IMR-90 (cell line): Measurements from ENCODE around the gene RAET1E.

Experiments used
- MAFK ChIP-seq: IDR thresholded peaks from 2 replicates; pipeline ENCODE4 v1.6.1; 2012; ENCODE audit warnings: low read depth, low read length, improper control_type of control experiment
- POLR2A ChIP-seq: IDR thresholded peaks from 2 replicates; pipeline ENCODE4 v1.6.1; 2012; ENCODE audit warnings: mild to moderate bottlenecking, low read depth, low read length
- RAD21 ChIP-seq: IDR thresholded peaks from 2 replicates; pipeline ENCODE4 v1.6.1; 2012; ENCODE audit warnings: low read length, improper control_type of control experiment
- RCOR1 ChIP-seq: IDR thresholded peaks from 2 replicates; pipeline ENCODE4 v1.6.1; 2012; ENCODE audit warnings: mild to moderate bottlenecking, low read length, improper control_type of control experiment; ENCODE audit not compliant: insufficient replicate concordance
- TF ChIP-seq, protein P1 (sequence below): conservative IDR thresholded peaks from 2 replicates; pipeline ENCODE4 v1.5.1; 2012; ENCODE audit warnings: mild to moderate bottlenecking, low read depth, low read length, improper control_type of control experiment
- TF ChIP-seq, protein P2 (sequence below): fragments of 150-350 bp; IDR thresholded peaks from 2 replicates; pipeline ENCODE4 v1.6.1; 2017; ENCODE audit warnings: mild to moderate bottlenecking, antibody characterized with exemption, low read length, low read depth

DNA sequence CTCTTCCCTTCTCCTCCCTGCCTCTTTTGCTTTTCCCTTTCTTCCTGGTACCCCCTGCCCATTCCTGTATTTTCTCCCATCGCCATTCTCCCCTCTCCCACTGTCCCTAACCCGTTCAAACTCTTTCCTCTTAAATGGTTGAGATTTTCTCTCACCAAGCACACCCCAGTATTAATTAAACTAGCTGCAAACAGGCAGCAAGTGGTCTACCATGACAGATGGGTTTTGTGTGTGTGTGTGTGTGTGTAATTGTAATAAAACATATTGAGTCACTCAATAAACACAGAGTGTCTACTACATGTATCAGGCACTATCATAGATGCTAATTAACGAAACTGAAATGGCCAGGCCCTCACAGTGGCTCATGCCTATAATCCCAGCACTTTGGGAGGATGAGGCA, 6.7 kb downstream of the RAET1E start:
- TF ChIP-seq RAD21 (no peak), RCOR1 (no peak), POLR2A (no peak), MAFK (no peak)
- TF ChIP-seq, protein P1, sequence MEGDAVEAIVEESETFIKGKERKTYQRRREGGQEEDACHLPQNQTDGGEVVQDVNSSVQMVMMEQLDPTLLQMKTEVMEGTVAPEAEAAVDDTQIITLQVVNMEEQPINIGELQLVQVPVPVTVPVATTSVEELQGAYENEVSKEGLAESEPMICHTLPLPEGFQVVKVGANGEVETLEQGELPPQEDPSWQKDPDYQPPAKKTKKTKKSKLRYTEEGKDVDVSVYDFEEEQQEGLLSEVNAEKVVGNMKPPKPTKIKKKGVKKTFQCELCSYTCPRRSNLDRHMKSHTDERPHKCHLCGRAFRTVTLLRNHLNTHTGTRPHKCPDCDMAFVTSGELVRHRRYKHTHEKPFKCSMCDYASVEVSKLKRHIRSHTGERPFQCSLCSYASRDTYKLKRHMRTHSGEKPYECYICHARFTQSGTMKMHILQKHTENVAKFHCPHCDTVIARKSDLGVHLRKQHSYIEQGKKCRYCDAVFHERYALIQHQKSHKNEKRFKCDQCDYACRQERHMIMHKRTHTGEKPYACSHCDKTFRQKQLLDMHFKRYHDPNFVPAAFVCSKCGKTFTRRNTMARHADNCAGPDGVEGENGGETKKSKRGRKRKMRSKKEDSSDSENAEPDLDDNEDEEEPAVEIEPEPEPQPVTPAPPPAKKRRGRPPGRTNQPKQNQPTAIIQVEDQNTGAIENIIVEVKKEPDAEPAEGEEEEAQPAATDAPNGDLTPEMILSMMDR, result no peak
- TF ChIP-seq, protein P2, sequence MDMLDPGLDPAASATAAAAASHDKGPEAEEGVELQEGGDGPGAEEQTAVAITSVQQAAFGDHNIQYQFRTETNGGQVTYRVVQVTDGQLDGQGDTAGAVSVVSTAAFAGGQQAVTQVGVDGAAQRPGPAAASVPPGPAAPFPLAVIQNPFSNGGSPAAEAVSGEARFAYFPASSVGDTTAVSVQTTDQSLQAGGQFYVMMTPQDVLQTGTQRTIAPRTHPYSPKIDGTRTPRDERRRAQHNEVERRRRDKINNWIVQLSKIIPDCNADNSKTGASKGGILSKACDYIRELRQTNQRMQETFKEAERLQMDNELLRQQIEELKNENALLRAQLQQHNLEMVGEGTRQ, result no peak
